ENCODE data around the gene MALSU1.

The MALSU1 gene

GRCh38 chr7:23335621-23336020 lies 36.5 kb downstream of the MALSU1 start:
- DNase-seq (ENCODE audit: low read depth) = no peak

GRCh38 chr7:23336086-23336485 lies 36.9 kb downstream of the MALSU1 start:
- DNase-seq (ENCODE audit: low read depth) = no peak

- no peak for DNase-seq (ENCODE audit: low read depth)
These were observed 37.7 kb downstream of the MALSU1 start for GRCh38 chr7:23336799-23337283.

DNA sequence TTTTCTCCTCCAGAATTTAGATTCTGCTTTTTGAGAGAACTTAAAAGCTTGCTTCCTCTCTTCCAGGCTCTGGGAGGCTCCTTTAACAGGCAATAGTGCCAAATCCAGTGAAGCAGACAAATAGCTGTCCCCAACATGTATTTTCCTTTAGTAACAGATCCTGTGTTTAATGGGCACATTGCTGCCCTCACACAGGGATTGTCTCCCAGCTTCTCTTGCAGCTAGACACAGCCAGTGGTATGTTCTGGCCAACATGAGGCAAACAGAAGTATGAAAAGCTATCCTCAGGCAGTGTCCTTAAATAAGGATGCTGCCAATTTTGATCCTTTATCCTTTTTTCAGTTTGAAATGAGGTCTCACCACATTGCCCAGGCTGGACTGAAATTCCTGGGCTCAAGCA lies 38.2 kb downstream of the MALSU1 start:
- DNase-seq (ENCODE audit: low read depth) = no peak

- DNase-seq (ENCODE audit: low read depth) = no peak
These were observed 39.3 kb downstream of the MALSU1 start for GRCh38 chr7:23338439-23338838.

DNA sequence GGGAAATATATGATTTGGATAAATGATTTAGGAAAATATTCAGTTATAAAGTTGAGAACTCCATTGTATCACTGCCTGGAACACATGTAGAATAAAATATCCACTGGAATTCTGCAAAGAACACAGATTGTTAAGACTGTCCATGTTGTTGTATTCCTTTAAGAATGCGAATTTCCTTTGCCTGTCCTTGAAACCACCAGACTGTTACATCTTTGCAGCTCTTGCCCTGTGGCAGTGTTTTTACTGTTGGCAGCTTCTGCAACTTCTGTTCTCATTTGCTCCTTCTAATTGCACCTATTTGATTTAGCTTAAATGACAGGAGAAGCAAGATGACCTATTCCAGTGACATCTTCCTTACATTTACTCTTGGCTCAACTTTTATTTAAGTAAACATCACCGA lies 39.7 kb downstream of the MALSU1 start:
- DNase-seq (ENCODE audit: low read depth) = no peak

DNA sequence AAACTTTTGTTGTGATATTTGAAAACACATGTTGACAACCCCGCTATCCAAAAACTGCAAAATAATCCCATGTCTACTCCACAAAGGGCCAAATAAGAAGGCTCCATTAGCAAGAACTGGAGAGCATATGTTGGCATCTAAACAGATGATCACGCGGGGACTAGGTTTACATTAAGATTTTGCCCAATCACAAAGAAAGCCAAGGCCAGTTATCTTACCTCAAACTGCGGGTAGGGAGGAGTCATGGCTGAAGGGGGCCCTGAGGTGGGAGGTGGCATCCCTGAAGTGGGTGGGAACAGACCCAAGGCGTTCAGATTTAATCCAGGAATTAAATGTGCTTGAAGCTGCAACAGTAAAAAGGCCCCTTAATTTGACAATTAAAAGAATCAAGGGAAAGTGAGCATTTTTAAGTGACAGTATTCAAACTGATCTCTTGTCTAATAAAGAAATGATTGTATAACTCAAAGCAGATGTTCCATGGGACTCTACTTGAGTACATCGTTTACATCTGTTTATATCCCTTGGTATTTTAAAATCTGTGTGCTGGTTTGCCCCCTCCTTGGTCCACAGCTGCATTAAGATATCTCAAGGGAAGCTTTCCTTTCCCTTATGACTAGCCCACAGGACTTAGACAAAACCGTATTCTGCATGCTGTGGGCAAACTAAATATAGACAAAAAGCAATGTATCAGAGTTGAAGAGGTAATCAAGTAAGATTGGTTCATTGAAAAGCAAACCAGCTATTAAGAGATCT lies 42.9 kb downstream of the MALSU1 start:
- no peak for DNase-seq (ENCODE audit: low read depth)

- no peak for DNase-seq (ENCODE audit: low read depth)
These were observed 44.0 kb downstream of the MALSU1 start for GRCh38 chr7:23343102-23343501.

DNA sequence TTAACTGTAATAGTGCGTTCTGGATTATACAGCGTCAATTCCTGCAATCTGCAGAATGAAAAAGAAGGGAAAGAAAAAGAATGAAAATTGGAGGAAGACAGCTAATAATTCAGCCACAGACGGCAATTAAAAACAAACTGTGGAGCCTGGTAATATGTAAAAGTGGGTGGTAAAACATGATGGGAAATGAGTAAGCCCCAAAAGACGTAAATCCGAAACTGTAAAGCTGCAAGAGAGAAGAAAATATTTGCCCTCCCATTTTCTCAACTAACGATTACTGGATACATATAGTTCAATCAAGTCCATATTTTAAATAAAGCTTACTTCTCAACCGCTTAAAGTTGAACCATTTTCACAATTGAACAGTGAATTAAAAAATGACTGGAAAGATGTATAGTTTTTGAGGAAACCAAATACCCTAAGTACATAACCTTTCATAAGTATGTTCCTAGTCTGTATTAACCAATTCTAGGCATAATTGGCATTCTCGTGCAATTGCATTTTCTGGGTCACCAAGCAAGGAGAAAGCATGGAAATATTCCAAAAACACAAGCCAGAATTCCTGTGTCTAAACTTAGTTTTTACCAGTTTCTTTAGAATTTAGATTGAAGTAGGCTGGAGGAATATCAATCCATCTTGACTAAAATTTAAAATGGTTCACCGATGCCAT lies 44.8 kb downstream of the MALSU1 start:
- DNase-seq (ENCODE audit: low read depth) = no peak

DNA sequence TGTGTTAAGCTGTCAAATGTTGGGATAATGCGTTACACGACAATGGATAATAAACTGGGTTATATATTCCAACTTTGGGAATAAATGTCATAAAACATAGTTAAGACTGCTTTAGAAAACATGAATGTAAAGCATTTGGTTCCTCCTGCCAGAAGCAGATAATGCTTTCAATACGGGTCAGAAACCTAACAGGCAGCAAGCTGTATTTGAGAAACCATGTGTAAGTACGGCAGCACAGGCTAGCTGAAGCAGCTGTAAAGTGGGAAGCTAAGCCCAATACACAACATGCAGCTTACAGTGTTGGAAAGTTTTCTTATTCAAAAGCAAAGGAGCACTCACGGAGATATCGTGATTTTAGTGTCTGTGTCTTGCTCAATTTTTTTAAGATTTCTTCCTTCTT lies 46.5 kb downstream of the MALSU1 start:
- no peak for DNase-seq (ENCODE audit: low read depth)

- DNase-seq (ENCODE audit: low read depth) = no peak
These were observed 47.2 kb downstream of the MALSU1 start for GRCh38 chr7:23346316-23346715.

GRCh38 chr7:23347033-23347681 lies 48.0 kb downstream of the MALSU1 start:
- DNase-seq (ENCODE audit: low read depth) = no peak

- no peak for DNase-seq (ENCODE audit: low read depth)
These were observed 48.6 kb downstream of the MALSU1 start for GRCh38 chr7:23347682-23348180.

DNA sequence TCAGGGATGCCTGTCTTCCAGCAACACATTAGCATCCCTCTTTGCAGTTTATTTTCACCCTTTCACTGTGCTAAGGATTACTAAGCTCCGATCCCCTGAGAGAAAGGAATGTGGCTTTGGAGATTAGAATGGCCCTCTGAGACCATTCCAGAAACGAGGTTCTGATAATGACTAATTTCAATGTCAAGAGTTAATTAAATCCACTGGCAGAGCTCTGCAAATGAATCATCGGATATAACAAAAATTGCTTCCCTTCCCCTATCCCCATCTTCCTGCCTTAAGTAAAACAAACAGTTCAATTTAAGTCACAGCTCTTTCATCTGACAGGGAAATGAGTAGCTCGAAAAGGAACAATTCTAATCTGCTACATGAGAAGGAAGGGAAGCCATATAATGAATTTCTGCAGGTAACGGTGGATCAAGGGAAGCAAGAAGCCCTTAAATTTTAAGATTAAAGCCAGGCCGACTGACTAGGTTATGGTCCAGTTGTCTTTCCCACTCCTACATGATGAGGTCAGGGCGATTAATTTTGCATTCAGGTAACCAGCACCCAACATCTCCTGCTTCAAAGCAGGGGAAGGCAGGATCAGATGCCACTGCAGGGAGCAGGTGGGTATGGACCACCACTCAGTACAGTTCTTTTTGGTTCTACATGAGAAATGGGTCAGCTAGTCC lies 50.5 kb downstream of the MALSU1 start:
- DNase-seq (ENCODE audit: low read depth) = no peak

GRCh38 chr7:23350466-23350865 lies 51.3 kb downstream of the MALSU1 start:
- no peak for DNase-seq (ENCODE audit: low read depth)

- no peak for DNase-seq (ENCODE audit: low read depth)
These were observed 54.0 kb downstream of the MALSU1 start for GRCh38 chr7:23353172-23353571.

DNA sequence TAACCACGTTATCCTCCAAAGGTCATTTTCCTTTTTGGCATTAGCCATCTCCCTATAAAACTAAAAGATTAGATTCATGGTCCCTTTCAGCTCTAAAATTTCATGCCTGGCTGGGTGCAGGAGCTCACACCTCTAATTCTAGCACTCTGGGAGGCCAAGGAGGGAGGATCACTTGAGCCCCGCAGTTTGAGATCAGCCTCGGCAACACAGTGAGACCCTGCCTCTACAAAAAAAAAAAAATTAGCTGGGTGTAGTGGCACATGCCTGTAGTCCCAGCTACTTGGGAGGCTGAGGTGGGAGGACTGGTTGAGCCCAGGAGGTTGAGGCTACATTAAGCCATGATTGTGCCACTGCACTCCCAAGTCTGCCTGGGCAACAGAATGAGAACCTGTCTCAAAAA lies 57.0 kb downstream of the MALSU1 start:
- DNase-seq (ENCODE audit: low read depth) = no peak

- no peak for DNase-seq (ENCODE audit: low read depth)
These were observed 57.6 kb downstream of the MALSU1 start for GRCh38 chr7:23356726-23357125.

GRCh38 chr7:23357190-23358093 lies 58.3 kb downstream of the MALSU1 start:
- DNase-seq (ENCODE audit: low read depth) = no peak

DNA sequence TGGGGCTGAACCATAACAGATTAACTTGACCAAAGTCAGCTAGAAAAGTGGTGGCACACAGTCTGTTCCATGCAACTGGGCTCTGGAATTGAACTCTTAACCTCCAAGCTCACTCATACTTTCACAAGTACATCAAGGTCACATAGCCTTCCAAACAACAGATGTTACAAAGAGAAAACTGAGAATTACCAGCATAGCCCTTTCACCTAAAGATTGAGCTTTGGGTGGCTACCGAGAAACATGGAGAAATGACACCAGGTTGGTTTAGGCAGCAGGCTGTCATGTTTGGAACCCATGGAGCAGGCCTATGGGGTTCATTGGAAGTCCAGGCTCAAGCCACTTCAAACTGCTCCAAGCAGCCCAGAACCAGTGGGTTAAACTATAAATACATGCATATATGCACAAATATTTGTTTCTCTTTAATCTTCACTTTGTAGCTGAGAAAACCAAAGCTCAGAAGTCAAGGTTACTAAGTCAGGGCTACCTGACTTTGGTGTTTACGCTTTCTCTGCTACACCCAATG lies 59.1 kb downstream of the MALSU1 start:
- DNase-seq (ENCODE audit: low read depth) = no peak
